GM19468 (cell line): Measurements from ENCODE around the gene NLGN1.

Source experiments
- ATAC-seq: cut with Tn5 transposase; IDR thresholded peaks from one replicate; pipeline ENCODE4 v1.9.1; 2021; ENCODE audit warnings: mild to moderate bottlenecking, moderate library complexity, moderate number of reproducible peaks; ENCODE audit not compliant: unreplicated experiment; ENCODE audit errors: extremely low read depth

NLGN1 gene

GRCh38 chr3:174110761-174111160 lies 713.2 kb downstream of the NLGN1 start:
- no peak for ATAC-seq

GRCh38 chr3:174111776-174112175 lies 714.2 kb downstream of the NLGN1 start:
- no peak for ATAC-seq

- no peak for ATAC-seq
Measured at GRCh38 chr3:174116421-174116820, 718.9 kb downstream of the NLGN1 start.

GRCh38 chr3:174120997-174121396 lies 723.5 kb downstream of the NLGN1 start:
- no peak for ATAC-seq

- no peak for ATAC-seq
Measured at GRCh38 chr3:174122411-174122810, 724.9 kb downstream of the NLGN1 start.

GRCh38 chr3:174125267-174125824 lies 727.8 kb downstream of the NLGN1 start:
- no peak for ATAC-seq

GRCh38 chr3:174126990-174127758 lies 729.6 kb downstream of the NLGN1 start:
- no peak for ATAC-seq

GRCh38 chr3:174132006-174132405 lies 734.5 kb downstream of the NLGN1 start:
- ATAC-seq, result no peak

- ATAC-seq, result no peak
Measured at GRCh38 chr3:174132421-174133042, 735.0 kb downstream of the NLGN1 start.

- ATAC-seq, result no peak
Measured at GRCh38 chr3:174146008-174146407, 748.5 kb downstream of the NLGN1 start.

- no peak for ATAC-seq
Measured at GRCh38 chr3:174147798-174148197, 750.3 kb downstream of the NLGN1 start.

GRCh38 chr3:174153871-174154270 lies 756.3 kb downstream of the NLGN1 start:
- no peak for ATAC-seq

- no peak for ATAC-seq
Measured at GRCh38 chr3:174156200-174156599, 758.7 kb downstream of the NLGN1 start.

GRCh38 chr3:174158674-174159073 lies 761.1 kb downstream of the NLGN1 start:
- no peak for ATAC-seq

GRCh38 chr3:174159604-174160003 lies 762.1 kb downstream of the NLGN1 start:
- ATAC-seq, result no peak

GRCh38 chr3:174162550-174162949 lies 765.0 kb downstream of the NLGN1 start:
- ATAC-seq, result no peak

GRCh38 chr3:174168026-174168425 lies 770.5 kb downstream of the NLGN1 start:
- ATAC-seq, result no peak

GRCh38 chr3:174168538-174169254 lies 771.2 kb downstream of the NLGN1 start:
- ATAC-seq, result no peak

- ATAC-seq, result no peak
Measured at GRCh38 chr3:174169736-174170135, 772.2 kb downstream of the NLGN1 start.

- no peak for ATAC-seq
Measured at GRCh38 chr3:174170248-174170647, 772.7 kb downstream of the NLGN1 start.
